GM12878 (cell line): ENCODE results near the gene SGK2. TPM values are rescaled to one million over a fixed set of nuclear protein-coding genes. Genes with fewer than 3 reads are reported as not detected.

Source experiments
- ATAC-seq: fragments of 200-7000 bp; cut with Tn5 transposase; 3 replicates; pipeline ENCODE4 v1.9.1; 2020; ENCODE audit warnings: mild to moderate bottlenecking, moderate library complexity
- BruUV-seq: library from RNA; stranded (reverse); fragments of 400-500 nt; replicated peaks from 2 replicates; lab custom pipeline; 2021; lab: Mats Ljungman, UMichigan
- CTCF ChIA-PET: fragments of 300-600 bp; sonication (Branson Sonifier 250); formaldehyde crosslinking; extraction: SDS; loops from one replicate; lab custom pipeline; 2021; ENCODE audit warnings: inconsistent platforms; lab: Yijun Ruan, JAX
- POLR2A ChIA-PET: fragments of 350-600 bp; formaldehyde crosslinking; extraction: SDS; loops from one replicate; lab custom pipeline; 2021; ENCODE audit warnings: inconsistent platforms; lab: Charles Lee
- RAD21 ChIA-PET: fragments of 300-600 bp; sonication (Branson Sonifier 250); formaldehyde crosslinking; loops from one replicate; lab custom pipeline; 2023; ENCODE audit warnings: antibody characterized with exemption; ENCODE audit not compliant: unreplicated experiment; lab: Charles Lee
- SMC1A ChIA-PET: fragments of 300-600 bp; sonication (Branson Sonifier 250); formaldehyde crosslinking; loops from one replicate; lab custom pipeline; 2023; ENCODE audit not compliant: unreplicated experiment, uncharacterized antibody; lab: Charles Lee
- DNase-seq: peaks from one replicate; pipeline ENCODE4 v3.0.0-alpha.2; 2011; ENCODE audit warnings: low read depth, low spot score
- FAIRE-seq: peaks from 3 replicates; lab custom pipeline; 2011; peaks lifted over from hg19 to GRCh38; lab: Jason Lieb, UNC
- H2AFZ ChIP-seq: 2 replicates; pipeline ENCODE4 v1.6.0; 2011; ENCODE audit warnings: low read depth, low read length, control low read depth; ENCODE audit not compliant: control insufficient read depth
- H3K27ac ChIP-seq: 2 replicates; pipeline ENCODE4 v1.5.1; 2011; ENCODE audit warnings: control low read depth; ENCODE audit not compliant: control insufficient read depth, insufficient read depth
- H3K27me3 ChIP-seq, 2 experiments: replicated peaks in 1 of 2; 2 replicates each; pipeline versions ENCODE4 v1.6.0 to v1.6.1; 2011; ENCODE audit warnings: low read length in 1 of 2; ENCODE audit not compliant: control insufficient read depth in 2 of 2, insufficient read depth in 2 of 2
- H3K36me3 ChIP-seq, 2 experiments: 2 replicates each; pipeline ENCODE4 v1.5.1; 2011; ENCODE audit warnings: low read length in 1 of 2; ENCODE audit not compliant: control insufficient read depth in 2 of 2, insufficient read depth in 2 of 2
- H3K4me1 ChIP-seq: 2 replicates; pipeline ENCODE4 v1.6.1; 2011; ENCODE audit warnings: mild to moderate bottlenecking, low read length, moderate library complexity, mixed read lengths; ENCODE audit not compliant: control insufficient read depth, insufficient read depth
- H3K4me2 ChIP-seq: 2 replicates; pipeline ENCODE4 v1.6.0; 2011; ENCODE audit warnings: control low read depth; ENCODE audit not compliant: control insufficient read depth, insufficient read depth
- H3K4me3 ChIP-seq: fragments of 200-600 bp; sonication (generic); 2 replicates; pipeline ENCODE4 v1.5.1; 2016
- H3K79me2 ChIP-seq: 2 replicates; pipeline ENCODE4 v1.6.0; 2011; ENCODE audit warnings: low read length; ENCODE audit not compliant: control insufficient read depth, insufficient read depth
- H3K9ac ChIP-seq: 2 replicates; pipeline ENCODE4 v1.8.0; 2011; ENCODE audit warnings: low read length, control low read depth, mixed read lengths; ENCODE audit not compliant: control insufficient read depth, insufficient read depth
- H3K9me3 ChIP-seq: replicated peaks from 3 replicates; pipeline ENCODE4 v1.5.1; 2011; ENCODE audit warnings: mild to moderate bottlenecking, low read length; ENCODE audit not compliant: control insufficient read depth, insufficient read depth
- H4K20me1 ChIP-seq: 2 replicates; pipeline ENCODE4 v1.6.0; 2011; ENCODE audit not compliant: control insufficient read depth, insufficient read depth
- BRCA1 ChIP-seq: IDR thresholded peaks from 2 replicates; pipeline ENCODE4 v1.6.1; 2011; ENCODE audit warnings: low read depth, low read length, improper control_type of control experiment
- CHD4 ChIP-seq: fragments of 200-600 bp; sonication (generic); IDR thresholded peaks from 2 replicates; pipeline ENCODE4 v1.6.1; 2016; ENCODE audit warnings: mild to moderate bottlenecking
- CREM ChIP-seq: IDR thresholded peaks from 2 replicates; pipeline ENCODE4 v1.6.1; 2014; ENCODE audit warnings: antibody characterized with exemption, low read depth
- FOXM1 ChIP-seq: IDR thresholded peaks from 2 replicates; pipeline ENCODE4 v1.6.1; 2012; ENCODE audit warnings: low read depth, mild to moderate bottlenecking, inconsistent platforms, low read length, moderate library complexity
- HDGF ChIP-seq: fragments of 450-650 bp; IDR thresholded peaks from 2 replicates; pipeline ENCODE4 v1.6.1; 2016; ENCODE audit warnings: antibody characterized with exemption
- JUNB ChIP-seq: IDR thresholded peaks from 2 replicates; pipeline ENCODE4 v1.6.1; 2016; ENCODE audit warnings: antibody characterized with exemption, mild to moderate bottlenecking
- POU2F2 ChIP-seq: IDR thresholded peaks from 3 replicates; pipeline ENCODE4 v1.6.1; 2011; ENCODE audit warnings: low read depth, mild to moderate bottlenecking, low read length, borderline replicate concordance
- RAD21 ChIP-seq: IDR thresholded peaks from 2 replicates; pipeline ENCODE4 v1.6.1; 2011; ENCODE audit warnings: mild to moderate bottlenecking, low read depth, low read length, moderate library complexity; ENCODE audit not compliant: insufficient read depth
- SMARCA5 ChIP-seq: fragments of 450-650 bp; IDR thresholded peaks from 2 replicates; pipeline ENCODE4 v1.6.1; 2017; ENCODE audit warnings: mild to moderate bottlenecking
- TCF12 ChIP-seq: IDR thresholded peaks from 2 replicates; pipeline ENCODE4 v1.6.1; 2011; ENCODE audit warnings: low read depth, mild to moderate bottlenecking, low read length
- TCF3 ChIP-seq: IDR thresholded peaks from 2 replicates; pipeline ENCODE4 v1.6.1; 2012; ENCODE audit warnings: low read depth, mild to moderate bottlenecking, low read length, borderline replicate concordance; ENCODE audit not compliant: insufficient read depth
- ZNF217 ChIP-seq: fragments of 450-650 bp; IDR thresholded peaks from 2 replicates; pipeline ENCODE4 v1.6.1; 2017; ENCODE audit warnings: antibody characterized with exemption, mild to moderate bottlenecking
- WGBS: methylation state at CpG from one replicate; pipeline ENCODE4 v1.1.6; 2016; ENCODE audit warnings: low lambda C conversion rate; ENCODE audit not compliant: insufficient replicate concordance, insufficient coverage; ENCODE audit errors: missing lambda C conversion rate; 5-methylcytosine and 5-hydroxymethylcytosine counted together
- in situ Hi-C: fragments of 300-500 bp; cut with MboI; formaldehyde crosslinking; loops from 9 replicates; pipeline ENCODE4 v1.14.3; 2018; ENCODE audit warnings: mixed read lengths
- intact Hi-C: fragments of 100-400 bp; cut with micrococcal nuclease; formaldehyde crosslinking; loops from one replicate; pipeline ENCODE4 v1.14.2; 2022; ENCODE audit not compliant: unreplicated experiment
- polyA plus RNA-seq, 11 experiments: library from polyadenylated mRNA; depleted of rRNA in 4 of 11; unstranded in 6 of 11; stranded (reverse) in 5 of 11; fragments of >200 nt; fragmentation: Nextera tagmentation in 4 of 11; fragmentation: Illumina TruSeq in 1 of 11; extraction: Ambion mirVana in 4 of 11; extraction: Trizol in 1 of 11; gene quantifications; 1 replicate in 1 of 11; 2 replicates in 10 of 11; pipeline versions ENCODE4 v1.2.1 to v1.2.3, GENCODE V29; 2011 to 2016; ENCODE audit warnings: inconsistent platforms in 2 of 11, missing spikeins in 2 of 11, low read depth in 1 of 11
- total RNA-seq, 4 experiments: library from RNA; depleted of rRNA in 3 of 4; stranded (reverse); fragments of >200 nt in 3 of 4; fragmentation: Illumina TruSeq in 1 of 4; extraction: Trizol in 1 of 4; gene quantifications; 2 replicates each; pipeline versions ENCODE4 v1.2.1 to v1.2.3, GENCODE V29; 2013 to 2021
- TF ChIP-seq, protein P1 (sequence below): IDR thresholded peaks from 2 replicates; pipeline ENCODE4 v1.6.1; 2012; ENCODE audit warnings: low read length, inconsistent platforms
- TF ChIP-seq, protein P2 (sequence below): fragments of 450-650 bp; IDR thresholded peaks from 2 replicates; pipeline ENCODE4 v1.6.1; 2016; ENCODE audit warnings: mild to moderate bottlenecking
- TF ChIP-seq, protein P3 (sequence below): fragments of 450-650 bp; formaldehyde crosslinking; IDR thresholded peaks from 2 replicates; pipeline ENCODE4 v1.4.0; 2022; ENCODE audit warnings: mild to moderate bottlenecking, moderate library complexity

SGK2 gene
- total and polyA plus RNA-seq, 10 of the 15 experiments (the other 5 are each of a cell fraction or from before 2014, with no cell fraction given): 0.04 to 0.96 (median 0.22) TPM; not detected in 3

DNA sequence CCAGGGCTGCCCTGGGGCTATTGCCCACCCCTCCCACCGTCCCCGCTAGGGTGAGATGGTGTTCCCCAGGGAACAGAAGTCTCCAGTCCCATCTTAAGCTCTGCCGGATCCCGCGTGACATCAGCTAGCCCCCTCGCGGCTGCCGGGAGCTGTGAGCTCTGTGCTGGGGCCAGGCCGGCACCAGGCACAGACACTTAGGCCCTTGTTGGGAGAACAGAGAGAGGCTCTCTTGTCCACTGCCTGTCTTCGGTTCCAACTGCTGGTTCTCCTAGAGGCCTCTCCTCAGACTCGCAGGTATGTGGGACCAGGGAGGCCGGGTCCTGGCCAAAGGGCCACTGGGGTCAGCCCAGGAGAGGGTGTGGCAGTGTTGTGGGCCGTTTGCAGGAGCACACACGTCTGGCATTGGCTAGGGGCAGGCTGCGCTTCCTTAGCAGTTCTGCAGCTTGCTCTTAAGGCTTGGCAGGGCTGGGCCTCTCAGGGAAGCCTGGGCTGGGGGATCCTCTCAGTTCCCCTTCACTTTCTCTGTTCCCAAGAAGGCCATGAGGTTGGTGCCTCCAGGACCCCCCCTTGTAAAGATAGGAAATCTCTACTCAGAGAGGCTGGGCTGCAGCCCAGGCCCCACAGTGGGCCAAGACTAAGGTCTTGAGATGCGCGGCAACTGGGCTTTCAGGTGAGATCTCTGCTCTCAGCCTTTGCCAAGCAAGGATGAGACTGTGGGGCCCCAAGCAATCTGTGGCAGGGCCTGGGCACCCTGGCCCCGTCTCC lies 6.3 kb downstream of the SGK2 start:
- ChIA-PET POLR2A (no interaction called here), SMC1A (no interaction called here), CTCF (no interaction called here), RAD21 (no interaction called here)
- Histone ChIP-seq H3K27ac (no peak overlapping the region), H3K4me3 (no peak overlapping the region), H3K79me2 (no peaks in the 10 kb centered on the region), H4K20me1 (no peaks in the 10 kb centered on the region), H3K9me3 (no peaks in the 10 kb centered on the region), H3K36me3 (no peaks in the 10 kb centered on the region), H3K4me2 (no peak overlapping the region)
- FAIRE-seq (no peak), ATAC-seq (no peak), DNase-seq (no peak)
- intact Hi-C loops: no loop called here
- WGBS: 68% methylated on average over 18 of the region's 18 CpGs
- in situ Hi-C loops: no loop called here
- TF ChIP-seq CHD4: no peak
- no peak for TF ChIP-seq POU2F2
- TF ChIP-seq SMARCA5: no peak
- TF ChIP-seq HDGF: no peak
- TF ChIP-seq, protein P1, sequence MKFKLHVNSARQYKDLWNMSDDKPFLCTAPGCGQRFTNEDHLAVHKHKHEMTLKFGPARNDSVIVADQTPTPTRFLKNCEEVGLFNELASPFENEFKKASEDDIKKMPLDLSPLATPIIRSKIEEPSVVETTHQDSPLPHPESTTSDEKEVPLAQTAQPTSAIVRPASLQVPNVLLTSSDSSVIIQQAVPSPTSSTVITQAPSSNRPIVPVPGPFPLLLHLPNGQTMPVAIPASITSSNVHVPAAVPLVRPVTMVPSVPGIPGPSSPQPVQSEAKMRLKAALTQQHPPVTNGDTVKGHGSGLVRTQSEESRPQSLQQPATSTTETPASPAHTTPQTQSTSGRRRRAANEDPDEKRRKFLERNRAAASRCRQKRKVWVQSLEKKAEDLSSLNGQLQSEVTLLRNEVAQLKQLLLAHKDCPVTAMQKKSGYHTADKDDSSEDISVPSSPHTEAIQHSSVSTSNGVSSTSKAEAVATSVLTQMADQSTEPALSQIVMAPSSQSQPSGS: no peak
- no peak for TF ChIP-seq FOXM1
- no peak for TF ChIP-seq BRCA1
- no peak for TF ChIP-seq ZNF217
- TF ChIP-seq, protein P2, sequence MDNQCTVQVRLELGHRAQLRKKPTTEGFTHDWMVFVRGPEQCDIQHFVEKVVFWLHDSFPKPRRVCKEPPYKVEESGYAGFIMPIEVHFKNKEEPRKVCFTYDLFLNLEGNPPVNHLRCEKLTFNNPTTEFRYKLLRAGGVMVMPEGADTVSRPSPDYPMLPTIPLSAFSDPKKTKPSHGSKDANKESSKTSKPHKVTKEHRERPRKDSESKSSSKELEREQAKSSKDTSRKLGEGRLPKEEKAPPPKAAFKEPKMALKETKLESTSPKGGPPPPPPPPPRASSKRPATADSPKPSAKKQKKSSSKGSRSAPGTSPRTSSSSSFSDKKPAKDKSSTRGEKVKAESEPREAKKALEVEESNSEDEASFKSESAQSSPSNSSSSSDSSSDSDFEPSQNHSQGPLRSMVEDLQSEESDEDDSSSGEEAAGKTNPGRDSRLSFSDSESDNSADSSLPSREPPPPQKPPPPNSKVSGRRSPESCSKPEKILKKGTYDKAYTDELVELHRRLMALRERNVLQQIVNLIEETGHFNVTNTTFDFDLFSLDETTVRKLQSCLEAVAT: no peak
- TF ChIP-seq CREM: no peak
- TF ChIP-seq, protein P3, sequence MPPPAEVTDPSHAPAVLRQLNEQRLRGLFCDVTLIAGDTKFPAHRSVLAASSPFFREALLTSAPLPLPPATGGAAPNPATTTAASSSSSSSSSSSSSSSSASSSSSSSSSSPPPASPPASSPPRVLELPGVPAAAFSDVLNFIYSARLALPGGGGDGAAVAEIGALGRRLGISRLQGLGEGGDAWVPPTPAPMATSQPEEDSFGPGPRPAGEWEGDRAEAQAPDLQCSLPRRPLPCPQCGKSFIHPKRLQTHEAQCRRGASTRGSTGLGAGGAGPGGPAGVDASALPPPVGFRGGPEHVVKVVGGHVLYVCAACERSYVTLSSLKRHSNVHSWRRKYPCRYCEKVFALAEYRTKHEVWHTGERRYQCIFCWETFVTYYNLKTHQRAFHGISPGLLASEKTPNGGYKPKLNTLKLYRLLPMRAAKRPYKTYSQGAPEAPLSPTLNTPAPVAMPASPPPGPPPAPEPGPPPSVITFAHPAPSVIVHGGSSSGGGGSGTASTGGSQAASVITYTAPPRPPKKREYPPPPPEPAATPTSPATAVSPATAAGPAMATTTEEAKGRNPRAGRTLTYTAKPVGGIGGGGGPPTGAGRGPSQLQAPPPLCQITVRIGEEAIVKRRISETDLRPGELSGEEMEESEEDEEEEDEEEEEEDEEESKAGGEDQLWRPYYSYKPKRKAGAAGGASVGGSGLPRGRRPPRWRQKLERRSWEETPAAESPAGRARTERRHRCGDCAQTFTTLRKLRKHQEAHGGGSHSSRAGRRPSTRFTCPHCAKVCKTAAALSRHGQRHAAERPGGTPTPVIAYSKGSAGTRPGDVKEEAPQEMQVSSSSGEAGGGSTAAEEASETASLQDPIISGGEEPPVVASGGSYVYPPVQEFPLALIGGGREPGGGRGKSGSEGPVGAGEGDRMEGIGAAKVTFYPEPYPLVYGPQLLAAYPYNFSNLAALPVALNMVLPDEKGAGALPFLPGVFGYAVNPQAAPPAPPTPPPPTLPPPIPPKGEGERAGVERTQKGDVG (CRISPR knock-in tag): no peak
- no peak for TF ChIP-seq TCF12
- TF ChIP-seq RAD21: no peak
- TF ChIP-seq TCF3: no peak
- no peak for TF ChIP-seq JUNB
- TF ChIP-seq, all 136 proteins: peak for 0
- H3K9ac ChIP-seq: no peak overlapping the region
- H2AFZ ChIP-seq: no peak overlapping the region
- H3K27me3 ChIP-seq: no peaks in the 10 kb centered on the region
- no TSS peak for BruUV-seq
- H3K4me1 ChIP-seq: no peaks in the 10 kb centered on the region
